ENCODE data around the gene CDC23. TPM values are rescaled to one million over a fixed set of nuclear protein-coding genes. Genes with fewer than 3 reads are reported as not detected.
A peak's percentile ranks its signal among the peaks of the same experiment; 100 is the strongest.

The CDC23 gene
- total RNA-seq, 1 donor from 2014 or later = 34.2 TPM

GRCh38 chr5:138243794-138244193 is 30.7 kb upstream of the CDC23 start:
- peaks cover 5% of the 10 kb centered on the region for H3K4me1 ChIP-seq (ENCODE audit: insufficient read depth, low read length)
- H3K27me3 Mint-ChIP-seq (ENCODE audit: low read depth, unreplicated experiment) = peaks cover 18% of the 10 kb centered on the region
- H3K36me3 ChIP-seq (ENCODE audit: insufficient read depth, low read length) = no peaks in the 10 kb centered on the region
- H4K20me1 ChIP-seq (ENCODE audit: insufficient read depth, low read length) = no peaks in the 10 kb centered on the region
- FAIRE-seq (no peak), DNase-seq (ENCODE audit: low read depth) (no peak)
- no peaks in the 10 kb centered on the region for H3K9me3 ChIP-seq (ENCODE audit: insufficient read depth, low read depth, low read length)
- H3K4me1 Mint-ChIP-seq (ENCODE audit: low read depth, unreplicated experiment) = peaks cover 4% of the 10 kb centered on the region
- H3K4me3 Mint-ChIP-seq (ENCODE audit: unreplicated experiment) = no peak overlapping the region
- H3K4me2 ChIP-seq (ENCODE audit: low read length) = no peak overlapping the region
- H3K27me3 ChIP-seq (ENCODE audit: insufficient read depth, low read length) = peaks cover 39% of the 10 kb centered on the region
- H3K27ac Mint-ChIP-seq (ENCODE audit: unreplicated experiment) = no peak overlapping the region
- H3K27ac ChIP-seq (ENCODE audit: low read depth, low read length) = no peak overlapping the region
- no peak overlapping the region for H3K9ac ChIP-seq (ENCODE audit: low read length)
- TF ChIP-seq EZH2 (IDR thresholded peaks at IDR 0.05; ENCODE audit: insufficient read depth, low read length) (no peak), CTCF (IDR thresholded peaks at IDR 0.05; ENCODE audit: insufficient read depth, low read depth, low read length) (no peak)
- H2AFZ ChIP-seq (ENCODE audit: low read depth, low read length) = no peak overlapping the region
- H3K9me3 Mint-ChIP-seq (ENCODE audit: unreplicated experiment) = no peaks in the 10 kb centered on the region
- no peak overlapping the region for H3K4me3 ChIP-seq (ENCODE audit: insufficient read depth, low read depth, low read length)
- no peaks in the 10 kb centered on the region for H3K79me2 ChIP-seq (ENCODE audit: insufficient read depth, low read length)
- H3K36me3 Mint-ChIP-seq (ENCODE audit: low read depth, unreplicated experiment) = no peaks in the 10 kb centered on the region

GRCh38 chr5:138241688-138242571 is 28.8 kb upstream of the CDC23 start:
- Histone ChIP-seq H3K36me3 (ENCODE audit: insufficient read depth, low read length) (no peaks in the 10 kb centered on the region), H4K20me1 (ENCODE audit: insufficient read depth, low read length) (no peaks in the 10 kb centered on the region), H3K9me3 (ENCODE audit: insufficient read depth, low read depth, low read length) (no peaks in the 10 kb centered on the region), H3K4me1 (ENCODE audit: insufficient read depth, low read length) (peaks cover 5% of the 10 kb centered on the region), H3K79me2 (ENCODE audit: insufficient read depth, low read length) (no peaks in the 10 kb centered on the region), H3K27ac (ENCODE audit: low read depth, low read length) (no peak overlapping the region), H3K4me3 (ENCODE audit: insufficient read depth, low read depth, low read length) (peak overlapping the region; percentile 51), H3K9ac (ENCODE audit: low read length) (peak overlapping the region; percentile 55), H2AFZ (ENCODE audit: low read depth, low read length) (peak overlapping the region; percentile 43), H3K27me3 (ENCODE audit: insufficient read depth, low read length) (peaks cover 39% of the 10 kb centered on the region), H3K4me2 (ENCODE audit: low read length) (peak overlapping the region; percentile 81)
- FAIRE-seq (no peak), DNase-seq (ENCODE audit: low read depth) (peak; percentile 11)
- Mint-ChIP-seq H3K9me3 (ENCODE audit: unreplicated experiment) (no peaks in the 10 kb centered on the region), H3K4me3 (ENCODE audit: unreplicated experiment) (no peak overlapping the region), H3K27ac (ENCODE audit: unreplicated experiment) (no peak overlapping the region), H3K4me1 (ENCODE audit: low read depth, unreplicated experiment) (peaks cover 4% of the 10 kb centered on the region), H3K36me3 (ENCODE audit: low read depth, unreplicated experiment) (no peaks in the 10 kb centered on the region), H3K27me3 (ENCODE audit: low read depth, unreplicated experiment) (peaks cover 18% of the 10 kb centered on the region)
- TF ChIP-seq CTCF (IDR thresholded peaks at IDR 0.05; ENCODE audit: insufficient read depth, low read depth, low read length) (no peak), EZH2 (IDR thresholded peaks at IDR 0.05; ENCODE audit: insufficient read depth, low read length) (peak; percentile 87)

All from astrocyte (in vitro differentiated cells and primary cell).